Endometrial microvascular endothelial cells (primary cell): Measurements from ENCODE around the gene CPM. TPM values are rescaled to one million over a fixed set of nuclear protein-coding genes. Genes with fewer than 3 reads are reported as not detected.

Experiments used
- in situ Hi-C: cut with HindIII; loops from 2 replicates; pipeline ENCODE4 v1.10.0; 2017; ENCODE audit warnings: low sequenced_read_pairs, low pct_unique_long_range_greater_than_20kb; ENCODE audit errors: inconsistent ontology term
- total RNA-seq: library from RNA; depleted of rRNA; stranded (reverse); fragments of >200 nt; gene quantifications from one replicate; pipeline ENCODE4 v1.2.3, GENCODE V29; 2015; ENCODE audit errors: inconsistent ontology term

CPM gene
- total RNA-seq, 1 donor from 2014 or later: 4.6 TPM

GRCh38 chr12:68887641-68888040, 45.3 kb downstream of the CPM start:
- in situ Hi-C loops: no loop called here

DNA sequence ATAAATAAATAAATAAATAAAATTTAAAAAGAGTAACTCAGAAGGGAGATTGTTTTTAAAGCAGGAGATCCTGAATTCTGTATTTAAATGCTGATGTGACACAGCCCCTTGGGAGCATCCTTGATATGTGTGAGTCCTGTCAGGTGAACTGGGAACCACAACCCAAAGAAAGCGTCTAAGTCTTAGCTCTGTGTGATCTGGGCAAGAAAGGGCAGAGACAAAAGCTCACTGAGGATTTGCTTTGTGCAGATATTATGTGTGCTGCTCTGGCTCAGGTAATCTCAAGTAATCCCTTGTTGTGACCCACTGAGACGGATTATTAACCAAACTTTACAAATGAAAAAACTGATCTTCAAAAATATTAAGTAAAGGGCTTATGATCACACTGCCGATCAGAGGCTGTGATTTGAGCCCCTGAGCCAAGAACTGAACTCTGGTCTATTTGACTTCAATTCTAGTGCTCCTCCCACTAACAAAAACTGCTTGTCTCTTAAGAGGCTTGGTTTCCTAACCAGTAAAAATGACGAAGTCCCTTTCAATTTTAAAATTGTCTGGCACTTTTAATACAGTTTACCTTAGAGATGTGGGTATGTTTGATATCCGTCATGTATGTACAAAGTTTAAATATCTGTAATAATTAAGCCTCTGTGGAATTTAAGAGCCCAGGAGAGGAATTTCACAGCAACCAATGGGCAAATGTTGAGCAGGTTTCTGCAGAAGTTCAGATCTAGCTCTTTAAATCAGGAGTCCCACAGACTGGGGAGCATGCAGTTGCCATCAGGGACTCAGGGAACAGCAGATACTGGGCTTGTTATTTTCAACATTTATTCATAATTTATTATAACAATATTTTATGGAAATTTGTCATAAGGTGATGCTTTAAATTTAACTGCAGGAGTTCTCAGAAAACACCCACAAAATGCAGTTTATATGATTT, 46.1 kb downstream of the CPM start:
- in situ Hi-C loops: no loop called here

DNA sequence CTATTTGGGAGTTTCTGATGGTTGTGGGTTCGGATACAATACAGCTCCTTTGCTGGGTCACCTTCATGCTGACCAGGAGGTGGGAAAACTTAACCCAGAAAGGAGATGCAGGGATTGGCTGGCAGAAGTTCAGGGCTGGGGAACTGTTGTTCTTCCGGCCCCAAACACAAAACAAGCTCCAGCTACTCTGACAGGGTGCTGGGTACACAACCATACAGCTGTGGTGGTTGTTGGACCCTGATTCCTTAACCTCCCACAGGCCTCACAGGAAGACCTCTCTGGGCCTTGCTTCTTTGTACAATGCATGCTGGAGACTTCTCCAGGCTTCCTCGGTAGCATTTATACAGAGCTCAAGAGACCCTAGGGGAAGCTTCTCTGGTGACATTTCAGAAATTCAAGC, 47.6 kb downstream of the CPM start:
- in situ Hi-C loops: no loop called here

DNA sequence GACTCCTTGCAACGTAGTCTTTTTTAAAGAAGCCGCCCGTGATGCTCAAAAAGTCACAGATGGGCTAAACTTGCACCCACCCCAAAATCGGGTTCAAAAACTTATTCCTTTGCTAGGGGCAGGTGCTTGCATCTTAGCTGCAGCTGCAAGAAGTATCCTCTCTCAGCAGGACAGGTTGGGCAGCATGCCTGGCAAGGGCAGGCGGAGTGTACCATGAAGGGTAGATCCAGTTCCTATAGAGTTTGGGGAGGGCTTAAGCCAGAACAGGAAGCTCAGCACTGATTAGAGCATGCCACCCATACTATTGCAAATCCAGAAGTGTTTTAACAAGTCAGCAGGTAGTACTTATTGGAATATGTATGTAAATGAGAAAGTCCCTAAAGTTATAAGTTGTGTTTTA, 48.7 kb downstream of the CPM start:
- in situ Hi-C loops: no loop called here

GRCh38 chr12:68883151-68883550, 49.8 kb downstream of the CPM start:
- in situ Hi-C loops: no loop called here

- in situ Hi-C loops: no loop called here
Measured at GRCh38 chr12:68882251-68882964, 50.6 kb downstream of the CPM start.

- in situ Hi-C loops: no loop called here
Measured at GRCh38 chr12:68880660-68881325, 52.2 kb downstream of the CPM start.

DNA sequence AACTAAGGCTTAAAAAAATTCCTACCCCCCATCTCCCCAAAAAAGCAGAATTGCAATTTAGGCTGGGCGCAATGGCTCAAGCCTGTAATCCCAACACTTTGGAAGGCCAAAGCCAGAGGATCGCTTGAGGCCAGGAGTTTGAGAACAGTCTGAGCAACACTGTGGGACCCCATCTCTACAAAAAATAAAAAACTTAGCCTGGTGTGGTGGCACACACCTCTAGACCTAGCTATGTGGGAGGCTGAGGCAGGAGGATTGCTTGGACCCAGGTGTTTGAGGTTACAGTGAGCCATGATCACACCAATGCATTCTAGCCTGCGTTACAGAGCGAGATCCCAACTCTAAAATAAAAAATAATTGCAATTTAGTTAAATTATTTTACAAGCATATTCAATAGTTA, 54.1 kb downstream of the CPM start:
- in situ Hi-C loops: no loop called here

GRCh38 chr12:68878283-68878682, 54.7 kb downstream of the CPM start:
- in situ Hi-C loops: no loop called here

DNA sequence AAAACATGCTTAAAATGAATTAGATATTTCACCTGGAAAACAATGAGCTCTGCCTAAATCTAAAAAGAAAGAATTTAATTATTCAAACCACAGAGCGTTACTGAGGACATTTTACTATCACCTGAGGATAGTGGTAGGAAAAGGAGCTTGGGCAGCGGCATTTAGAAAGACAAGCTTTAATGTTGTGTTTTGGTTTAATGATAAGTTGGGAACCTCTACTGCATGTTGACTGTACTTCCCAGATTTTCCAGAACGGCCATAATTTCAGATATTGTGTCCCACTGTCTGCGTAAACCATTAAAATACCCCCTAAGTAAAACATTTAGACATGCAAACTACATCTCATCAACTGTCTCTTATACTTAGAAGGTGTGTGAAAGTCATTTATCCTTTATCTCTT, 55.4 kb downstream of the CPM start:
- in situ Hi-C loops: no loop called here

DNA sequence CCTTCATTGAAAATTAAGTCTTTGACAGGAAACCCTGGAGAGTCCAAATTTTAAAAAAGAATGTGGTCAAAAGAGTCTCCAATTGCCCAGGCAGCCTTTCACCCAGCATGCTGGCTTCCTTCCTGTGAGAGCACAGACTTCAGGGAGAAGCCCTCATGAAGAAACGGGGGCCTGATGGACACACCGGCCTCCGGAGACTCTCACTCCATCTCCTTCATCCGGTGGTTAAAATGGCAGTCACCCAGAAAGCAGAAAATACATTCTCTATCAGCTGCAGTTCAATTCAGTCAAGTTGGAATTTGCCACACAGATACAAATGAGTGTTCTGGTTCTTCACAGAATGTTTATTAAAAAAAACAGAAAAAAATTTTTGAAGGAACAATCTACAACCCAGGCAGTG, 56.5 kb downstream of the CPM start:
- in situ Hi-C loops: no loop called here

DNA sequence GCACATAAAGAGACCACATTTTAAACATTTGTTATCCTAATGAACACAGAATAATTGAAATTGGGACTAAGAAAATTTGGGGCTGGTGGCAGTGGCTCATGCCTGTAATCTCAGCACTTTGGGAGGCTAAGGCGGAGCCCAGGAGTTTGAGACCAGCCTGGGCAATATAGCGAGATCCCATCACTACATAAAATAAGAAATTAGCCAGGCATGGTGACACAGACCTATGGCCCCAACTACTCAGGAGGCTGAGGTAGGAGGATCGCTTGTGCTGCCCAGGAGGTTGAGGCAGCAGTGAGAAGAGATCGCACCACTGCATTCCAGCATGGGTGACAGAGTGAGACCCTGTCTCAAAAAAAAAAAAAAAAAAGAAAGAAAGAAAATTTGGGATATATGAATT, 59.7 kb downstream of the CPM start:
- in situ Hi-C loops: no loop called here

- in situ Hi-C loops: no loop called here
Measured at GRCh38 chr12:68871921-68872320, 61.0 kb downstream of the CPM start.

DNA sequence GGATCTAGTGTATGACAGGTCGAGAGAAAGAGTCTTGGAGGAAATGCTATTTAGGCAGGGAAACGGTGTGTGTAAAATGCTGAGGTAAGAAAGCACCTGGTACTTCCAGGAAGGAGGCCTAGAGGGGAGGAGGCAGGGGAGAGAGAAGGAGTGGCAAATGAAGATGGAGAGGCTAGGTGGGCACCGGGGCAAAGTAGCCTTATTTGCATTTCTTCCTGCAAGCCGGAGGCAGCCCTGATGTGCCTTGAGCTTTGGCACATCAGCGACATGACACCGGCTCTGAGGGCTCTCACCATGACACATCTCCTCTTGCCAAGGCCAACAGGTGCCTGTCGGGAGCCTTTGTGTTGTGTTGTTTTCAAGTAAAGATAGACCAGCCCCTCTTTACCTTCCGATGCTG, 61.6 kb downstream of the CPM start:
- in situ Hi-C loops: no loop called here

- in situ Hi-C loops: no loop called here
Measured at GRCh38 chr12:68870443-68870842, 62.5 kb downstream of the CPM start.

DNA sequence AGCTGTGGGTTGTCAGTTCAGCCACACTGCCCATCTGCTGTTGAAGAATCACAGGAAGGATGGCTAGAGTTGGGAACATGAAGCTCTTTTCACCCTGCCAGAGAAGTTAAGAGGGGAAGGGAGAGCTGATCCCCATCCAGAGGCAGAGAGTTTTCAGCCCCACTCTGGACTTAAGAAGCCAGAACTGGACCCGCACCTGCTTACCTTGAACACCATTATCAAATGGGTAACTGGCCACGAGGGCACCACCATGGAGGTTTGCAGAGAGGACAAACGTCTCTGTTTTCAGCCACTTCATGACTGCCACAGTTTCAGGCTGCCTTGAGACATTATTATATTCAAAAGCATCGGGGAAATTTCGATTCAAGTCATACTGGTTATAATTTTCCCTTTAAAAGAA, 63.0 kb downstream of the CPM start:
- in situ Hi-C loops: no loop called here

DNA sequence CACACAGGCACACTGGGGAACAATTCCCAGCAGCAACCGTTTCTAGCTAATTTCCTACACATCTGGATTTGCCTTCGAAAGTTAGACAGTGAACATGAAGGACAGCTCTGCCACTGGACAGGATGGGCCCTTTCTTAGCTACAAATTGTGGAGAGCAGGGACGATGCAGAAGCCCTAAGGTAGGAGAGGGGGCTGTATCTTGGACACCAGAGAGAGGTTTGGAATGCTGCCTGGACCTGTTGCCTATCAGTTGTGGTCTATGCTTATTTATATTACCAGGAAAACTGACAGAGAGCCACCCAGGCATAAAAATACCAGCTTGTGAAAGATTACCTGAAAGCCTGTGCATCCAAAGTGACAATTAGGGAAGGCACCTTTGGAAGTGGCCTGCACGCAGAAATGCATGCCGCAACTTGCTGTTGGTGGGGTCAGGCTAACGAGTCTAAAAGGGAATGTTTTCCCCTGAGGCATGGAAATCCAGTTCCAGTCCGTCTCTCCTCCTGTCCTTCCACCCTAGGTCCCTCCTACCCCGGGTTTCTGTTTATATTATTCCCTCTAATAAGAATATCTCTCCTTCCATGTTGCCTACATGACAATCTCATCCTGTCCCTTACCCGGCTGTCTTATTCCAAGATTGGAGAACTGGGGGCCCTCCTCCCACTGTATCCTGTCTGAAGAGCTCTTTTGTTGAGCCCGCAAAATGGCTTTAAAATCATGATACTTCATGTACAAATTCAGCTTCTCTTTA, 64.8 kb downstream of the CPM start:
- in situ Hi-C loops: no loop called here

- in situ Hi-C loops: no loop called here
Measured at GRCh38 chr12:68867606-68868005, 65.4 kb downstream of the CPM start.

DNA sequence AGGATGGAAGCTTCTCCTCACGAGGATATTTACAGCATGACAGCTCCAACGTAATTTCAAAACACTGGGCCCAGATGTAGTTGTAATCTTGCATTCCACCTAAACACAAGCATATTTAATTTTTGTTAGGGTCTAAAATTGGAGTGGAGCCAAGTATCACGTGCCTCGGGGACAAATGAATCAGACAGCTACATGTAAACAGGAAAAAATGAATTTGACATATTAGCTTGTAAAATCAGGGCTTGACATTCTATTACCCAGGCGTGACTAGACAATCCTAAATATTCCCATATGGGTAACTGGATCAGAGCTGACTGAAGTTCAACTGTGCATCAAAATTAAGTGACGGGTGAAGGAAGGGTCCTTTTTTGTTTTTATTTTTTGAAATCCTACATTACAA, 66.0 kb downstream of the CPM start:
- in situ Hi-C loops: no loop called here
